T-helper 22 cell (primary cell): ENCODE measurements around the gene CAPS.
"Not testable (repeated sequence)": the region's sequence is repeated elsewhere in the genome, so short reads cannot be mapped to it uniquely, and the experiment has no call there.

Experiments used
- DNase-seq: peaks from one replicate; pipeline ENCODE4 v3.0.0-alpha.2; 2020; ENCODE audit warnings: low read depth

Gene CAPS

GRCh38 chr19:5913739-5914357, at the start of gene CAPS:
TSS of gene CAPS (plus strand) at chr19:5914254. CDS start at chr19:5914407, 153 bp downstream.
- no peak for DNase-seq

- no peak for DNase-seq
Measured at GRCh38 chr19:5864725-5865486, 49.1 kb upstream of the CAPS start.

DNA sequence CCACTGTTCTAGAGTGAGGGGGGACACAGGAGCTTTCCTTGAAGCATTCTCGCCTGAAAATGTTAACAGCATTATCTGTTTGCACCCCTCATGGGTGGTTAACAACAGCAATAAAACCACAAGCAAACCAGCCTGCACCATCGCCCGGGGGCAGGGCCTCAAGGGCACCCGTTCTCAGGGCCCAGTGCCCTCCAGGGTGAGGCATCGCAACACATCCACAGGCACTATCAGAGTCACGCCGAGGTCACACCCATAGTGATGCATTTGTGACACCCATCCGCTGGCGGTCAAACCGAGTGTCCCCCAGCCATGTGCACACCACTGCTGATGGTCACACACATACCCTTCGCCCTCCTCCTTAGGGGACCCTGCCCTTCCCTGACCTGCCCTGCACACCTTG, 48.3 kb upstream of the CAPS start:
- no peak for DNase-seq

GRCh38 chr19:5867201-5868136, 46.6 kb upstream of the CAPS start:
- no peak for DNase-seq

GRCh38 chr19:5870986-5871394, 43.1 kb upstream of the CAPS start:
- no peak for DNase-seq

DNA sequence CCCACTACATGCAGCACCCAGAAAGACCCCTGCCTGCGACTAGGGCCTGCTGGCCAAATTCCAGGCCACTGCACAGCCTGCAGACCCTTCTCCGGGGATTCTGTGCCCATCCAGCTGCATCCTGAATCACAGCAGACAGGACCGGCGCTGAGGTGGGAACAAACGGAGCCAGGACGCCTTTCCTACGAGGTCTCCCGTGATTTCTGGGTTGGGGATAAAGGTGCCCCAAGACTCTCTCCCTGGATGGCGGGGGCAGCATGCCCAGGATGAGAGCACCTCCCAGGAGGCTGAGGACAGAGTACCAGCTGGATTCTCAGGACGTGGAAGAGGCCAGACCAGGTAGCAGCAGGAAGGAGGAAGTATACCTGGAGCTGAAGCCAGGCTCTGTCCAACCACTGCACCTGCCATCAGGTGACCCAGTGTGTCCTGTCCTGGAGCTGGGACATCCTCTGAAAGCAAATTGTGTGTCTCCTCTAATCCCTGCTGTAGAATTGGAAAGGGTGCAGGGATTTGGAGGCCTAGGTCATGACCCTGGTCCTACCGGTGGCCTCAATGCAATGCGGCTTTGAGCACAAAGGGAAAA, 40.3 kb upstream of the CAPS start:
- no peak for DNase-seq

DNA sequence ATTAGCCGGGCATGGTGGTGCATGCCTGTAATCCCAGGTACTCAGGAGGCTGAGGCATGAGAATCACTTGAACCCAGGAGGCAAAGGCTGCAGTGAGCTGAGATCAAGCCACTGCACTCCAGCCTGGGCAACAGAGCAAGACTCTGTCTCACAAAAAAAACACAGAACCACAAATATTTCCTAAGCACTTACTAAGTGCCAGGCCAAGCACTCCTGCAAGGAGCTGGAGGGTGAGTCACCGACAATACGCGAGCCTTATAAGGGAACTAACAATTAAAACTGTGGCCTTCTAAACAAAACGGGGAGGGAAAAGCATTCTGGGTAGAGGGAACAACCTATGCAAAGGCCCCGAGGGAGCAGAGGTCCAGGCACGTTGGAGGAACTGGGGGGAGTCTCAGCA, 39.6 kb upstream of the CAPS start:
- not testable (repeated sequence) for DNase-seq

- DNase-seq: no peak
Measured at GRCh38 chr19:5877427-5877826, 36.6 kb upstream of the CAPS start.

DNA sequence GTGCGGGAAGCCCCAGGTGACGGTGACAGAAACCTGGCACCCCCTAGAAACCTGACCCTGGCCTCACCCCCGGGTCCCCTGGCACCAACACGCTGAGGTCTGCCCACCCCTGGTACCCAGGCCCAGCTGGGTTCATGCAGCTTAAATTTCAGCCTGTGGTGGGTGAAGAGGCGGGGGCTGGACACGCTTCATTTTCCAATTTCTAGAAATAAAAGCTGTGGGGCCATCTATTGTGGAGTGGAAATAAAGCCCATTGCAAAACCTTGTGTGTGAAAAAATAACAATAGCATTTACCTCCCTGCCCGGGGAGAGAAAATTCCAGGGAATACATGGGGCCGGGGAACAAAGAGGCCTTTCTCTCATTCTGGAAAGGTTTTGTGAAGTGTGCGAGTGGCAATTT, 36.2 kb upstream of the CAPS start:
- no peak for DNase-seq

DNA sequence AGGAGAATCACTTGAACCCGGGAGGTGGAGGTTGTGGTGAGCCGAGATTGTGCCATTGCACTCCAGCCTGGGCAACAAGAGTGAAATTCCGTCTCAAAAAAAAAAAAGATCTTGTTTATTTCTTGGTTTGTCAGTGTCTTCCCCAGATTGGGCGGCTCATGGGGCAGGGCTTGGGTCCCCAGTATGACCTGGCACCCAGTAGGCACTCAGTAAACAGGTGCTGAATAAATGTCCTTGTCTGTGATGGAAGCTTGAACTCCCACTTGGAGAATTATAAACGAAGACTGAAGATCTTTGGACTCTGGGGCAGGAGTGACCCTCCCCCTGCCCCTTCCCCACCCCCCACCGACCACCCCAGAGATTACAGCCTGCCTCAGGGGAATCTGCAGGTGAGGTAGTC, 33.9 kb upstream of the CAPS start:
- DNase-seq: no peak

DNA sequence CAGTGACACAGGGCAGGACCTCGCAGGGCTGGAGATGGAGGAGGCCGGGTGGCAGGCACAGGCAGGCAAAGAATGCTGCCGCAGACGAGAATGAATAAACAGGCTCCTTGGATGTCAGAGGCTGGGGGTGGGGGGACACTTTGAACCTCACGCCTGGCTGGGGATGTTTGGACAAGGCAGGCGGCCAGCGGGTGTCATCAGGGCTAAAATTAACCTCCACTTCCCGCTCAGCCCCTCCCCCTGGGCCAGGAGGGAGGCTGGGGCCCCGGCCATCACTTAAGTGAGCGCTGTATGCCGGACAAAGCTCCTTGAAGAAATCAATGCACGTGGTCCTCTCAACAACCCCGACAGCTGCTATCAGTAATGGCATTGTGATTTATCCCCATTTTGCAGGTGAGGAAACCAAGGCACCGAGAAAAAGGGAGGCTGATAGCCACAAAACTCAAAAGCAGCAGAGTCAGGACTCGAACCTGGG, 33.4 kb upstream of the CAPS start:
- no peak for DNase-seq

- DNase-seq: no peak
Measured at GRCh38 chr19:5881543-5882299, 32.3 kb upstream of the CAPS start.

DNA sequence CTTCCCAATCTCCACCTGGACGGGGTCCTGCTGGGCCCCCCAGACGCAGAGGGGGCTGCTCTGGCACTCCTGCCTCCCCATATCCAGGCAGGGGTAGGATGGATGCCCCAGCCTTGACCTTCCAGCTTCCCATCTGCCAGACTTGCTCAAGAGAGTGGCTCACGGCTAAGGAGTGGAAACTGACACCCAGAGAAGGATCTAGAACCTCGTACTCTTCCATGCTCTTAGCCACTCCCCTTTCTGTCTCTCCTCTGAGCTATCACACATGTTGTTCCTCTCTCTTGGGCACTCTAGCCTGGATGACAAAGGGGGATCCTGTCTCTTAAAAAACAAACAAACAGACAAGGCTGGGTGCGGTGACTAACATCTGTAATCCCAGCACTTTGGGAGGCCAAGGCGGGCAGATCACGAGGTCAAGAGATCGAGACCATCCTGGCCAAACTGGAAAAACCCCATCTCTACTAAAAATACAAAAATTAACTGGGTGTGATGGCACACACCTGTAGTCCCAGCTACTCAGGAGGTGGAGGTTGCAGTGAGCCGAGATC, 31.6 kb upstream of the CAPS start:
- DNase-seq: no peak

DNA sequence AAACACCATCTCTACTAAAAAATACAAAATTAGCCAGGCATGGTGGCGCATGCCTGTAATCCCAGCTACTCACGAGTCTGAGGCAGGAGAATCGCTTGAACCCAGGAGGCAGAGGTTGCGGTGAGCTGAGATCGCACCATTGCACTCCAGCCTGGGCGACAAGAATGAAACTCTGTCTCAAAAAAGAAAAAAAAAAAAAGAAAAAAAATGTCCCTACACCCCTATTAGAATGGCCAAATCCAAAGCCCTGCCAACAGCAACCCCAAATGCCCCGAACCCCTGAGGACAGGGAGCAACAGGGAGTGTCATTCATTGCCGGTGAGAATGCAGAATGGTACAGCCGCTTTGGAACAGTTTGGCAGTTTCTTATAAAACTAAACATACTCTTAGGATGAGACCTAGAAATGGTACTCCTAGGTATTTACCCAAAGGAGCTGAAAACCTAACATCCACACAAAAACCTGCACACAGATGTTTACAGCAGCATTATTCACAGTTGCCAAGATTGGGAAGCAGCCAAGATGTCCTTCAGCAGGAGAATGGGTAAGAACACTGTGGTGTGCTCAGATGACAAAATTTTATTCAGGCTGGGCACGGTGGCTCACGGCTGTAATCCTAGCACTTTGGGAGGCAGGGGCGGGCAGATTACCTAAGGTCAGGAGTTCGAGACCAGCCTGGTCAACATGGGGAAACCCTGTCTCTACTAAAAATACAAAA, 30.7 kb upstream of the CAPS start:
- DNase-seq: not testable (repeated sequence)

DNA sequence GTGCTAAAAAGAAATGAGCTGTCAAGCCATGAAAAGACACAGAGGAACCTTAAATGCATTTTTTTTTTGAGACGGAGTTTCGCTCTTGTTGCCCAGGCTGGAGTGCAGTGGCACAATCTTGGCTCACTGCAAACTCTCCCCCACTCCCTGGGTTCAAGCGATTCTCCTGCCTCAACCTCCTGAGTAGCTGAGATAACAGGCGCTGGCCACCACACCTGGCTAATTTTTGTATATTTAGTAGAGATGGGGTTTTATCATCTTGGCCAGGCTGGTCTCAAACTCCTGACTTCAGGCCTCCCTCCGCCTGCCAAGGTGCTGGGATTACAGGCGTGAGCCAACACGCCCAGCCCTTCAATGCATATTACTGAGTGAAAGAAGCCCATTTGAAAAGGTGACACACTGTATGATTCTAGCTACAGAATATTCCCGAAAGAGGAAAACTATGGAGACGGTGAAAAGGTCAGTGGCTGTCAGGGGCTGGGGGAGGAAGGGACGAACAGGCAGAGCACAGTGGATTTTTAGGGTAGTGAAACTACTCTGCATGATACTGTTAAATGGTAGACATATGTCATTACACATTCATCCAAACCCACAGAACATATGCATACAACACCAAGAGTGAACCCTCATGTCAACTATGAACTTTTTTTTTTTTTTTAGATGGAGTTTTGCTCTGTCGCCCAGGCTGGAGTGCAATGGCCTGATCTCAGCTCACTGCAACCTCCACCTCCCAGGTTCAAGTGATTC, 29.8 kb upstream of the CAPS start:
- not testable (repeated sequence) for DNase-seq

- no peak for DNase-seq
Measured at GRCh38 chr19:5889288-5889971, 24.6 kb upstream of the CAPS start.

DNA sequence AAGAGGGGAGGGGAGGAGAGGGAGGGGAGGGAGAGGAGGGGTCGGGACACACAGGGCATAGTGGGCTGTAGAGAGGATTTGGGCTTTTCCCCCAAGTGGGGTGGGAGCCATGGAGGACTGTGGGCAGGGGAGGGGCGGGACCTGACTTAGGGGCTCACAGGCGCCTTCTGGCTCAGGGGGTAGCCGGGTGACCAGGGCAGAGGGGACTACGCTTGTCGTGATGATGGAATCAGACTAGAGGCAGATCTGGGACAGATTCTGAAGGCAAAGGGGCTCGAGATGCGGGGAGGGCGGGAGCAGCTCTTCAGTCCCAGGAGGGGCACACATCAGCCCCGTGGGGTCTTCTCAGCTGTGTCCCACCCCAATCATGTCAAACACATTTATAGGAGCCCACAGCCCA, 24.0 kb upstream of the CAPS start:
- DNase-seq: no peak

- no peak for DNase-seq
Measured at GRCh38 chr19:5891572-5891937, 22.5 kb upstream of the CAPS start.
